C4-2B (cell line): Measurements from ENCODE around the gene ZNF823.

Source experiments
- CTCF ChIP-seq: fragments of 450-650 bp; conservative IDR thresholded peaks from 2 replicates; pipeline ENCODE4 v1.5.1; 2017; ENCODE audit warnings: mild to moderate bottlenecking
- ZFX ChIP-seq: fragments of 450-650 bp; IDR thresholded peaks from 2 replicates; pipeline ENCODE4 v1.6.1; 2017

GRCh38 chr19:11685676-11686650 lies 52.8 kb downstream of the ZNF823 start:
- TF ChIP-seq CTCF (no peak), ZFX (no peak)
